NB4 (cell line): Measurements from ENCODE around the gene HOXC10.

Experiments
- CTCF ChIP-seq: IDR thresholded peaks from one replicate; pipeline ENCODE4 v1.5.1; 2012; ENCODE audit warnings: low read depth, low read length
- MAX ChIP-seq: IDR thresholded peaks from 2 replicates; pipeline ENCODE4 v1.6.1; 2011; ENCODE audit warnings: low read depth, low read length
- MYC ChIP-seq: IDR thresholded peaks from 2 replicates; pipeline ENCODE4 v1.6.1; 2011; ENCODE audit warnings: low read depth, low read length
- POLR2A ChIP-seq: IDR thresholded peaks from 2 replicates; pipeline ENCODE4 v1.6.1; 2011; ENCODE audit warnings: mild to moderate bottlenecking; ENCODE audit not compliant: insufficient read length; ENCODE audit errors: extremely low read depth

- TF ChIP-seq MYC (no peak), CTCF (no peak), POLR2A (no peak), MAX (no peak)
Measured at GRCh38 chr12:53998900-53999236, 13.9 kb downstream of the HOXC10 start.
